Neural cell (in vitro differentiated cells): ENCODE measurements around the gene APOE. TPM values are rescaled to one million over a fixed set of nuclear protein-coding genes. Genes with fewer than 3 reads are reported as not detected.

Experiments
- H2AFZ ChIP-seq: fragments of 200-600, 300-800 bp; sonication (generic), shearing (Covaris generic); 2 replicates; pipeline ENCODE4 v1.6.0; 2014; ENCODE audit warnings: low read depth, mild to moderate bottlenecking, antibody characterized with exemption, low read length, moderate library complexity
- H3F3A ChIP-seq: fragments of 200-600 bp; shearing (Covaris generic); 2 replicates; pipeline ENCODE4 v1.6.1; 2016; ENCODE audit warnings: mild to moderate bottlenecking, moderate library complexity, mixed read lengths, antibody characterized with exemption, low read length; ENCODE audit not compliant: insufficient read depth, poor library complexity, severe bottlenecking
- H3K27ac ChIP-seq: fragments of 200-600, 300-800 bp; sonication (generic), shearing (Covaris generic); 2 replicates; pipeline ENCODE4 v1.5.1; 2014; ENCODE audit warnings: mild to moderate bottlenecking, low read length, moderate library complexity
- H3K27me3 ChIP-seq: fragments of 300-800, 200-600 bp; sonication (generic), shearing (Covaris generic); 2 replicates; pipeline ENCODE4 v1.6.0; 2014; ENCODE audit warnings: mild to moderate bottlenecking, low read depth, low read length, moderate library complexity; ENCODE audit not compliant: insufficient read depth
- H3K36me3 ChIP-seq: fragments of 300-800, 200-600 bp; sonication (generic), shearing (Covaris generic); 2 replicates; pipeline ENCODE4 v1.5.1; 2014; ENCODE audit warnings: mild to moderate bottlenecking, antibody characterized with exemption, low read length, moderate library complexity; ENCODE audit not compliant: insufficient read depth
- H3K4me2 ChIP-seq: fragments of 300-800, 200-600 bp; sonication (generic), shearing (Covaris generic); 2 replicates; pipeline ENCODE4 v1.6.0; 2014; ENCODE audit warnings: mild to moderate bottlenecking, low read length
- H3K4me3 ChIP-seq: fragments of 300-800, 200-600 bp; sonication (generic), shearing (Covaris generic); 2 replicates; pipeline ENCODE4 v1.5.1; 2014; ENCODE audit warnings: mild to moderate bottlenecking, low read length, moderate library complexity
- H3K79me2 ChIP-seq: fragments of 200-600 bp; shearing (Covaris generic); replicated peaks from 2 replicates; pipeline ENCODE4 v1.6.0; 2014; ENCODE audit warnings: mild to moderate bottlenecking, low read length, moderate library complexity; ENCODE audit not compliant: insufficient read depth
- H3K9ac ChIP-seq: fragments of 300-800, 200-600 bp; sonication (generic), shearing (Covaris generic); 2 replicates; pipeline ENCODE4 v1.6.1; 2016; ENCODE audit warnings: mild to moderate bottlenecking, low read length, mixed read lengths
- H3K9me2 ChIP-seq: fragments of 200-600 bp; shearing (Covaris generic); 2 replicates; pipeline ENCODE4 v1.6.1; 2016; ENCODE audit warnings: mild to moderate bottlenecking, low read length, mixed read lengths; ENCODE audit not compliant: insufficient read depth
- H3K9me3 ChIP-seq: fragments of 200-600, 300-800 bp; sonication (generic), shearing (Covaris generic); 2 replicates; pipeline ENCODE4 v1.6.1; 2016; ENCODE audit warnings: mild to moderate bottlenecking, mixed run types, low read length, moderate library complexity, mixed read lengths
- H4K20me1 ChIP-seq: fragments of 200-600 bp; shearing (Covaris generic); 2 replicates; pipeline ENCODE4 v1.6.1; 2016; ENCODE audit warnings: mild to moderate bottlenecking, mixed run types; ENCODE audit not compliant: insufficient read depth
- EP300 ChIP-seq: fragments of 450-650 bp; conservative IDR thresholded peaks from 2 replicates; pipeline ENCODE4 v1.6.1; 2014; ENCODE audit warnings: antibody characterized with exemption, mild to moderate bottlenecking, moderate library complexity; ENCODE audit not compliant: poor library complexity, severe bottlenecking
- EZH2 ChIP-seq: fragments of 200-600, 300-800 bp; shearing (Covaris generic), sonication (generic); IDR thresholded peaks from 2 replicates; pipeline ENCODE4 v1.6.1; 2014; ENCODE audit warnings: antibody characterized with exemption, low read length, borderline replicate concordance, mild to moderate bottlenecking; ENCODE audit not compliant: insufficient read depth, poor library complexity, severe bottlenecking
- MXI1 ChIP-seq: fragments of 450-650 bp; conservative IDR thresholded peaks from 2 replicates; pipeline ENCODE4 v1.6.1; 2014; ENCODE audit warnings: antibody characterized with exemption, mild to moderate bottlenecking; ENCODE audit not compliant: poor library complexity, severe bottlenecking
- POLR2AphosphoS5 ChIP-seq: IDR thresholded peaks from 2 replicates; pipeline ENCODE4 v1.6.1; 2012
- RAD21 ChIP-seq: fragments of 450-650 bp; conservative IDR thresholded peaks from 2 replicates; pipeline ENCODE4 v1.6.1; 2014; ENCODE audit warnings: antibody characterized with exemption, mild to moderate bottlenecking, moderate library complexity
- SMC3 ChIP-seq: fragments of 450-650 bp; conservative IDR thresholded peaks from 2 replicates; pipeline ENCODE4 v1.6.1; 2014; ENCODE audit warnings: antibody characterized with exemption, mild to moderate bottlenecking, moderate library complexity; ENCODE audit not compliant: poor library complexity
- TAF1 ChIP-seq: IDR thresholded peaks from 2 replicates; pipeline ENCODE4 v1.6.1; 2012; ENCODE audit warnings: low read depth
- polyA plus RNA-seq: library from polyadenylated mRNA; depleted of rRNA; stranded (reverse); fragments of >200 nt; gene quantifications from 2 replicates; pipeline ENCODE4 v1.2.3, GENCODE V29; 2014
- TF ChIP-seq, protein P1 (sequence below): fragments of 450-650 bp; IDR thresholded peaks from 2 replicates; pipeline ENCODE4 v1.5.1; 2014; ENCODE audit warnings: antibody characterized with exemption, mild to moderate bottlenecking, moderate library complexity; ENCODE audit not compliant: poor library complexity, severe bottlenecking
- TF ChIP-seq, protein P2 (sequence below): IDR thresholded peaks from 2 replicates; pipeline ENCODE4 v1.6.1; 2012; ENCODE audit warnings: borderline replicate concordance

The APOE gene
- polyA plus RNA-seq, 1 donor from 2014 or later: 8.7 TPM

DNA sequence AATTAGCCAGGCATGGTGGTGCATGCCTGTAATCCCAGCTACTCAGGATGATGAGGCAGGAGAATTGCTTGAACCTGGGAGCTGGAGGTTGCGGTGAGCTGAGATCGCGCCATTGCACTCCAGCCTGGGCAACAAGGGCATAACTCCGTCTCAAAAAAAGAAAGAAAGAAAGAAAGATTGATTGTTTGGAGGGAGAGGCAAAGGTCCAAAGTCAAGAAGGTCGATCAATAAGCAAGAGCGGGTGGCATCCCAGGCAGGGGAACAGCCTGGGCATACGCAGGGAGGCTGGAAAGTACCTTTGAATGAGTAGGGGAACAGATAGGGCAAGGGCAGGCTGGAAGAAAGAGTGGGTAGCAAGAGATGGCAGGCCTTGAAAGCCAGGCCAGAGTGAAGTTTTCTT, 24.5 kb downstream of the APOE start:
- Histone ChIP-seq H3K4me2 (no peak overlapping the region), H4K20me1 (no peaks in the 10 kb centered on the region), H3K9me2 (no peaks in the 10 kb centered on the region), H3K79me2 (no peaks in the 10 kb centered on the region), H3K4me3 (no peak overlapping the region), H3K27ac (no peak overlapping the region), H2AFZ (no peak overlapping the region), H3K9ac (no peak overlapping the region), H3K36me3 (no peaks in the 10 kb centered on the region), H3K9me3 (no peaks in the 10 kb centered on the region), H3K27me3 (no peaks in the 10 kb centered on the region), H3F3A (no peaks in the 10 kb centered on the region)
- no peak for TF ChIP-seq SMC3

DNA sequence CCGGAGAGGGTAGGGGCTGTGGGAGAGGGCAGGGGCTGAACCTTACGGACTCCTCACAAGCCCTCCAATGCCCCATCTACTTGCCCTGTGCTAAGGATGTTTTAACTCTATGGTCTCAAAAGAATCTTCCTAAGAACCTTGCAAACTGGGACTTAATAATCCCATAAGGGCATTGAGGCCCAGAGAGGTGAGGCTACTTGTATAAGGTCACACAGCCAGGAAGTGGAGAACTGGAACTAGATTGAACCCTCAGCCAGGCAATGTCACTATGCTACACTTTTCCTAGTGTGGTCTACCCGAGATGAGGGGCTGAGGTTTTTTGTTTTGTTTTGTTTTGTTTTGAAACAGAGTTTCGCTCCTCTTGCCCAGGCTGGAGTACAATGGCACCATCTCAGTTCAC, 25.9 kb downstream of the APOE start:
- Histone ChIP-seq H2AFZ (no peak overlapping the region), H3K4me2 (no peak overlapping the region), H3K9me2 (no peaks in the 10 kb centered on the region), H3K36me3 (no peaks in the 10 kb centered on the region), H3K9ac (no peak overlapping the region), H3K27me3 (no peaks in the 10 kb centered on the region), H4K20me1 (no peaks in the 10 kb centered on the region), H3K27ac (no peak overlapping the region), H3K9me3 (no peaks in the 10 kb centered on the region), H3F3A (no peaks in the 10 kb centered on the region), H3K4me3 (no peak overlapping the region), H3K79me2 (no peaks in the 10 kb centered on the region)
- TF ChIP-seq EZH2 (no peak), EP300 (no peak), RAD21 (no peak), POLR2AphosphoS5 (no peak), MXI1 (no peak)
- TF ChIP-seq, protein P1, sequence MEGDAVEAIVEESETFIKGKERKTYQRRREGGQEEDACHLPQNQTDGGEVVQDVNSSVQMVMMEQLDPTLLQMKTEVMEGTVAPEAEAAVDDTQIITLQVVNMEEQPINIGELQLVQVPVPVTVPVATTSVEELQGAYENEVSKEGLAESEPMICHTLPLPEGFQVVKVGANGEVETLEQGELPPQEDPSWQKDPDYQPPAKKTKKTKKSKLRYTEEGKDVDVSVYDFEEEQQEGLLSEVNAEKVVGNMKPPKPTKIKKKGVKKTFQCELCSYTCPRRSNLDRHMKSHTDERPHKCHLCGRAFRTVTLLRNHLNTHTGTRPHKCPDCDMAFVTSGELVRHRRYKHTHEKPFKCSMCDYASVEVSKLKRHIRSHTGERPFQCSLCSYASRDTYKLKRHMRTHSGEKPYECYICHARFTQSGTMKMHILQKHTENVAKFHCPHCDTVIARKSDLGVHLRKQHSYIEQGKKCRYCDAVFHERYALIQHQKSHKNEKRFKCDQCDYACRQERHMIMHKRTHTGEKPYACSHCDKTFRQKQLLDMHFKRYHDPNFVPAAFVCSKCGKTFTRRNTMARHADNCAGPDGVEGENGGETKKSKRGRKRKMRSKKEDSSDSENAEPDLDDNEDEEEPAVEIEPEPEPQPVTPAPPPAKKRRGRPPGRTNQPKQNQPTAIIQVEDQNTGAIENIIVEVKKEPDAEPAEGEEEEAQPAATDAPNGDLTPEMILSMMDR: no peak
- TF ChIP-seq, protein P2, sequence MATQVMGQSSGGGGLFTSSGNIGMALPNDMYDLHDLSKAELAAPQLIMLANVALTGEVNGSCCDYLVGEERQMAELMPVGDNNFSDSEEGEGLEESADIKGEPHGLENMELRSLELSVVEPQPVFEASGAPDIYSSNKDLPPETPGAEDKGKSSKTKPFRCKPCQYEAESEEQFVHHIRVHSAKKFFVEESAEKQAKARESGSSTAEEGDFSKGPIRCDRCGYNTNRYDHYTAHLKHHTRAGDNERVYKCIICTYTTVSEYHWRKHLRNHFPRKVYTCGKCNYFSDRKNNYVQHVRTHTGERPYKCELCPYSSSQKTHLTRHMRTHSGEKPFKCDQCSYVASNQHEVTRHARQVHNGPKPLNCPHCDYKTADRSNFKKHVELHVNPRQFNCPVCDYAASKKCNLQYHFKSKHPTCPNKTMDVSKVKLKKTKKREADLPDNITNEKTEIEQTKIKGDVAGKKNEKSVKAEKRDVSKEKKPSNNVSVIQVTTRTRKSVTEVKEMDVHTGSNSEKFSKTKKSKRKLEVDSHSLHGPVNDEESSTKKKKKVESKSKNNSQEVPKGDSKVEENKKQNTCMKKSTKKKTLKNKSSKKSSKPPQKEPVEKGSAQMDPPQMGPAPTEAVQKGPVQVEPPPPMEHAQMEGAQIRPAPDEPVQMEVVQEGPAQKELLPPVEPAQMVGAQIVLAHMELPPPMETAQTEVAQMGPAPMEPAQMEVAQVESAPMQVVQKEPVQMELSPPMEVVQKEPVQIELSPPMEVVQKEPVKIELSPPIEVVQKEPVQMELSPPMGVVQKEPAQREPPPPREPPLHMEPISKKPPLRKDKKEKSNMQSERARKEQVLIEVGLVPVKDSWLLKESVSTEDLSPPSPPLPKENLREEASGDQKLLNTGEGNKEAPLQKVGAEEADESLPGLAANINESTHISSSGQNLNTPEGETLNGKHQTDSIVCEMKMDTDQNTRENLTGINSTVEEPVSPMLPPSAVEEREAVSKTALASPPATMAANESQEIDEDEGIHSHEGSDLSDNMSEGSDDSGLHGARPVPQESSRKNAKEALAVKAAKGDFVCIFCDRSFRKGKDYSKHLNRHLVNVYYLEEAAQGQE: no peak

DNA sequence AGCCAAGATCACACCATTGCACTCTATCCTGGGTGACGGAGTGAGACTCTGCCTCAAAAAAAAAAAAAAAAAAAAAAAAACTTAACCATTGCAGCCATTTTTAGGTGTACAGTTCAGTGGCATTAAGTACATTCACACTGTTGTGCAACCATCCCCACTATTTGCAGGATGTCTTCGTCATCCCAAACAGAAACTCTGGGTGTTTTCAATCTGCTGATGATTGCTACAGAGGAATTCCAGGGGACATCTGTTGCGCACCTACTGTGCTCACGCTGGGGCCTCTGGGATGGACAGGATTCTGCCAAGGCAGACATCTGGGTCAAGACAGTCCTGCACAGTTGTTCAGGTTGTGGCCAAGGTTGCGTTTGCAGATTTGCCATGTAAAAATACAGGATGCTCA, 34.1 kb downstream of the APOE start:
- Histone ChIP-seq H3K9ac (no peak overlapping the region), H3K9me2 (no peaks in the 10 kb centered on the region), H3K9me3 (no peaks in the 10 kb centered on the region), H3K36me3 (no peaks in the 10 kb centered on the region), H3K4me3 (no peak overlapping the region), H3K27me3 (no peaks in the 10 kb centered on the region), H3F3A (no peaks in the 10 kb centered on the region), H3K4me2 (no peak overlapping the region), H4K20me1 (no peaks in the 10 kb centered on the region), H3K79me2 (no peaks in the 10 kb centered on the region), H2AFZ (no peak overlapping the region), H3K27ac (no peak overlapping the region)
- TF ChIP-seq EZH2 (no peak), SMC3 (no peak), RAD21 (no peak), TAF1 (no peak), MXI1 (no peak), EP300 (no peak), POLR2AphosphoS5 (no peak)
- TF ChIP-seq, protein P2: no peak
- TF ChIP-seq, protein P1: no peak
